ENCODE results near the gene EED.
"Not testable (repeated sequence)": the region's sequence is repeated elsewhere in the genome, so short reads cannot be mapped to it uniquely, and the experiment has no call there.

The EED gene

DNA sequence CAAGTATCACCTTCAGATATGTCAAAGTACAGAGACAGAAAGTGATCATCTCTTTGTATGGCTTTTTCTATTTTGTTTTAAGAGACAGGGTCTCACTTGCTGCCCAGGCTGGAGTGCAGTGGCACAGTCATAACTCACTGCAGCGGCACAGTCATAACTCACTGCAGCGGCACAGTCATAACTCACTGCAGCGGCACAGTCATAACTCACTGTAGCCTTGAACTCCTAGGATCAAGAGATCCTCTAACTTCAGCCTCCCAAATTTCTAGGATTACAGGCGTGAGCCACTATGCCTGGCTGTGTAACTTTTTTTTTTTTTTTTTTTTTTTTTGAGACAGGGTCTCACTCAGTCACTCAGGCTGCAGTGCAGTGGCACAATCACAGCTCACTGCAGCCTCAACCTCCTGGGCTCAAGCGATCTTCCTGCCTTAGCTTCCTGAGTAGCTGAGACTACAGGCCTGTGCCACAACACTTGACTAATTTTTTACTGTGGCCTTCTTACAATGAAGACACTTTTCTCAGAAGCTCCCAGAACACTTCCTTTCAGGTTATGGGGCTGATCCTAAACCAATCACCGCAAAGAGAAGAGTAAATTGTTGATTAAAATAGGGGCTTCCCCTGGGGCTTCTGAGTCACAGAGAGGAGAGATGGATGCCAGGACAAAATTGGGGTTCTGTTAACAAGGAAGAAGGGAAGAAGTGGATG is 48.5 kb downstream of the EED start:
- DNase-seq (ENCODE audit: low read depth, low spot score) = no peak

DNA sequence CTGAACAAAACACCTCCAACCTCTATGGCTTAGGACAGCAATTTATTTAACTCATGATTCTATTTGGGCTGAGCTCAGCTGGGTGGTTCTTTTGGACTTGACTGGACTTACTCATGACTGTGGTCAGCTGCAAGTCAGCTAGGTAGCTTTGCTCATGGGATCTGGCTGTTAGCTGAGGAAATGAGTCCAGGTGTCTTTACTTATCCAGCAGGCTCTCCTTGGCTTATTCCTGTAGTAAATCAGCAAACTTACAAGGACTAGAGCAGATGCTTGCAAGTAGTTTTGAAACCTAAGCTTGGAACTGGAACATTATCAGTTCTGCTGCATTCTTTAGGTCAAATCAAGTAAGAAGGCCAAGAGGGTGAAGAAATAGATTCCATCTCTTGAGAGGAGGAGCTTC is 49.5 kb downstream of the EED start:
- DNase-seq (ENCODE audit: low read depth, low spot score) = no peak

DNA sequence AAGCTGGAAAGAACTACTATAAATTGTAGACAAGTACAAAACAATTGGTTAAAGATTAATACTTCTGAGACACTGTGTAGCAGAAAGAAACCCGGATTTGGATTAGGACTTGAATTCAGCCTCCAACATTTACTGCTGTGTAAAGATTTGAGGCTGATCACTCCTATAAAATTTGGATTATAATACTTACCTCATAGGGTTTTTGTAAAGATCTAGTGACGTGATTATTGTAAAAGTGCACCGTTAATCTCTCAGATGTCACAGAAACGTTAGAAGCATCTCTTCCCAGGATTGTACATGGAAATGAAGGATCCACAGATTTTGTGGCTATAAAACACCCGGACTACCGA is 57.2 kb downstream of the EED start:
- no peak for DNase-seq (ENCODE audit: low read depth, low spot score)

DNA sequence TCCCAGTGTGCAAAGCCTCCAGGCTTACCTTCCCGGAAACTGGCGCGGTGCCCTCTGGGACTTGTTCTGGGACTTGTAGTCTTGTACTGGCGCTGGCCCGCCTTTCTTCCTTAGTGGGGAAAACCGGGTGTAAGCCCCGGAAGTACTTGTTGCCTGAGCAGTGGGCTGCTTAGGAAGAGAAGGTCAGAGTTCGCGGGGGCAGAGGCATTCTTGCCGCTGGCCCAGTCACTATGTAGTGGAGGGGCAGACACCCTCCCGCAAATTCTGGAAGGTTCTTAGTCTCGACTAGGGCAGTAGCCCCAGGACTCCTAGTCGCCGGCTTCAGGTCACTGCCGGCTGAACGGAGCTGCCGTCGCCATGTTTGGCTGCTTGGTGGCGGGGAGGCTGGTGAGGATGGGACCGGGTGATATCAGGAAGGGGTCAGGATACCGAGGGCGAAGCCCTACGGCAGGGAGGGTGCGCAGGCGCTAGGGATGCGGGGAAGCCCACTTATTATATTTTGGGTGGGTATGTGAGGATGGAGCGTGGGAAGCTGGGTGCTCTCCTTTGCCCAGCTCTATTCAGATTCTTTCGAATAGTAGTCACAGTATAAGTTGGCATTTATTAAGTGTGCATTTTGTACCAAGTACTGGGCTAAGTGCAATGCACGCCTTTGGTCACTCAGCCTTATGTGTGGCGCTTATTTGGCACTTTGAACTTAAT is 57.7 kb downstream of the EED start, which contains the start of gene HIKESHI:
HIKESHI (plus strand) TSS at position 149 of the 702 bp plus-strand sequence; CDS start at position 358, 209 bp downstream.
- peak; percentile 86 for DNase-seq (ENCODE audit: low read depth, low spot score)

DNA sequence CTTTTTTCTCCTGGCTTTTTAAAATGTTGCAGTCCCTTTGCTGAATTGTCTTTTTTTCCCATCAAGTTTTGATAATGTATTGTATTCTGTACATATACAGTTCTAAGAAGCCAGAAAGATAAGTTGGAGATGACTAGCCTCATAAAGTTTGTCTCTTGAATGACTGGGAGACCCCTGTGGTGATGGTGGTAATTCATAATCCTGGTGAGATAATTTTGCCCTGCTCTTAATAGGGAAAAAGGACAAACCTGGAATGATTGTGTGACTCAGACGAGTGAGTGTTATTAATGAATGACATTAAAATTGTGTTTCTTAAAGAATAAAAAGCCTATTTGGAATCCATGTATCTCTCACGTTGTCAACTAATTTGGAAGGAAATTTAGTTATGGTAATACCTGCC is 58.7 kb downstream of the EED start:
- no peak for DNase-seq (ENCODE audit: low read depth, low spot score)

DNA sequence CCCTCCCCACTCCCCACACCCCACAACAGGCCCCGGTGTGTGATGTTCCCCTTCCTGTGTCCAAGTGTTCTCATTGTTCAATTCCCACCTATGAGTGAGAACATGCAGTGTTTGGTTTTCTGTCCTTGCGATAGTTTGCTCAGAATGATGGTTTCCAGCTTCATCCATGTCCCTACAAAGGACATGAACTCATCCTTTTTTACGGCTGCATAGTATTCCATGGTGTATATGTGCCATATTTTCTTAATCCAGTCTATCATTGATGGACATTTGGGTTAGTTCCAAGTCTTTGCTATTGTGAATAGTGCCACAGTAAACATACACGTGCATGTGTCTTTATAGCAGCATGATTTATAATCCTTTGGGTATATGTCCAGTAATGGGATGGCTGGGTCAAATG is 64.2 kb downstream of the EED start:
- not testable (repeated sequence) for DNase-seq (ENCODE audit: low read depth, low spot score)

DNA sequence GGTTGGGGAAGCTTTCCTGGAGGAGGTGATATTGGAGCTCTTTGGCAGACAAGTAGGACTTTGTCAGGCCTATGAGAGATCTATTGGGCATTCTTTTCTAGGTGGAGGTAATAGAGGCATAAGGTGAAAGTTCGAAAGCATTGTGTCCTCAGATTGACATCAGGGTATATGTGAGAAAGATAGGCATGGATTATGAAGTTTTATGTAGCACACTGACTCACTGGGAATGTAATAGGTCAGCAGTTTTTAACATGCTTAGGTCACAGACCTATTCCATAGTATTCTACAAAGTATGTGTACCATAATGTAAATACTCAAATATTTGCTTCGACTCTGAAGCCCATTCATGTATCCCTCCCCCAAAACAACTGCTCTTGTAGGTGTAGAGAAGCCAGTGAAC is 69.2 kb downstream of the EED start:
- DNase-seq (ENCODE audit: low read depth, low spot score) = no peak

DNA sequence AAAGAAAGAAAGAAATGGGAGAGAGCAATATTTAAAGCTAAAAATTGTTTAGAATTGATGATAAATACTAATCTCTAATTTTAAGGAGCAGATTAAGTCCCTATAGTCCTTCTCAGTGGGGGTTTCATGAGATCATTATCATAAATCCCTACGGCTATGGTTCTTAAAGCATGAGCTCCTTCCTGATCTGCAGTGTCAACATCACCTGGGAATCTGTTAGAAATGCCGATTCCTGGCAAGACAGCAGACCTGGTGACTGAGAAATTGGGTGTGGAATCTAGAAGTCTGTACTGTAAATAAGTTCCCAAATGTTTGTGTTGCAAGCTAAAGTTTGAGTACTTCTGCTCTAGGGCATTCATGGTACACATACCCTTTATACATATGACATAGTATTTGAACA is 70.1 kb downstream of the EED start:
- DNase-seq (ENCODE audit: low read depth, low spot score) = no peak
